SW 1271 (cell line): ENCODE data around the gene COX19.
"Not testable (repeated sequence)": the region's sequence is repeated elsewhere in the genome, so short reads cannot be mapped to it uniquely, and the experiment has no call there.

Experiments used
- DNase-seq, 2 experiments: peaks; one replicate each; lab custom pipeline; 2025; lab: John Stamatoyannopoulos, UW

Gene COX19

GRCh38 chr7:1010226-1010625, 34.9 kb upstream of the COX19 start:
- no peak for DNase-seq

GRCh38 chr7:1009747-1010146, 34.4 kb upstream of the COX19 start:
- DNase-seq, result no peak

- DNase-seq, result no peak
Measured at GRCh38 chr7:1008733-1009363, 33.5 kb upstream of the COX19 start.

DNA sequence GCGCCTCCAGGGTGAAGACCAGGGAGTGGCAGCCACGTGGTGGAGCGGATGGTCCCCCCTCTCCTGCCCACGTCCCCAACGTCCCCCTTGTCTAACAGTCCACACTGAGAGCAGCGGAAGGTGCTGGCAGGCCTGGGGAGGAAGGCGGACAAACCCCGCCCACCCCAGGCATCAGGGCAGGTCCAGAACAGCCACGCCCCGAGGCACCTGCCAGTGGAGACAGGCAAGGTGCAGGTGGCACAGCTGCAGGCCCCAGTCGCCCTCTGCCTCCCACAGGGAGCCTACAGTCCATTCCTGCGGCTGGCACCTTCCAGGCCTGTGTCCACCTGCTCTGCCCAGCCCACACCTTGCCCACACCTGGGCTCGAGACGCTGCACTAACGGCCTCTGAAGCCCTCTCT, 32.6 kb upstream of the COX19 start:
- DNase-seq, result no peak

DNA sequence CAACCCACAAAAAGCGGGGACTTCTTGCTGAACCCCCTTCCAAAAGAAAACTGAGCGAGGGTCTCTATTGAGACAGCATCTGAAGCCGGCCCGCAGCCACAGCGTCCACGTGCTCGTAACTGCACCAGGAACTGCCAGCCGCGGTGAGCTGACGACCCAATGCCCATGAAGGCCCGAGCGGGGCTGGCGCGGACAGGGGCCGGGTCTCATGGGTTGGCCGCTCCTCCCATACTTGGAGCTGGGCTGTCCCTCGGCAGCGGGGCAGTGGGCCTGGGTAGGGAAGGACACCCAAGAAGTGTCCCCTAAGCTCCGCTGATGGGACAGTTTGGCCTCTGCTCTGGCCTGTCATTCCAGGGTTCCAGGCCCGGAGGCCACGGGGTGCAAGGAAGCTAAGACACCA, 30.0 kb upstream of the COX19 start:
- DNase-seq, result no peak

DNA sequence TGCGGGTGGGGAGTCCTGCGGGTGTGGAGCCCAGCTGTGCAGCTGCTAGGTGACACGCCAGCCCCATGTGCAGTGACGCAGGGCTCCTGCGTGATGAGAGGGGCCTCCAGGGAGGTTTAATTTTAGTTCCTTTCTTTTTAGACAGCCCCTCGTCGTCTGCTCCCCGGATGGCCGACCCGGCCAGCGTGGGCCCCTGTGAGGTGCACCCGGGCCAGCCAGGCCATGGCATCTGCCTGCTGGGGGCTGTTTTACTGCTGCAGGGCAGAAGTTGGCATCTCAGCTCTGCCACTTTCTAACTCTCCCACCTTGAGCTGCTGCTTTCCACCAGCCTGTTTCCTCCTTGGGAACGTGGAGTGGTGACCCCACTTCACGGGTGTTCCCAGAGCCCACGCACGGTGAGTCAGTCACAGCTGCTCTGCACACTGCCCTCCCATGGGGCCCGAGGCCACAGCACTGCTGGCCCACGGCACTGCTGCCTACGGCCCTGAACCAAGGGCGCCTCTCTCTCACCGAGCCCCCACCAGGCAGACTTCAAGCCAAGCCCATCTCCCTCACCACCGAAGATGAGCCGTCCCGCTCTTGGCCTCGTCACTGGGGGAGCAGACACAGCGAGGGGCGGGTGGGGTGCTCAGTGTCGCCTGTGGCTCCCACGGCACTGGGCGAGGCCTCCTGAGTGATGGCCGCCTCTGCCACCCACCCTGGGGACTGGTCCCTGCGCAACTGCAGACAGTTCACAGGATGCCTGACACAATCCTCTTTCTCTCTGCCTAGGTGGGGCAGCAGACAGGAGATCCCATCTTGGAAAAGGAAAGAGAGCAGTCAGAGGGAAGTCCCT, 28.9 kb upstream of the COX19 start:
- DNase-seq, result no peak

- DNase-seq, result not testable (repeated sequence)
Measured at GRCh38 chr7:1002445-1002844, 27.1 kb upstream of the COX19 start.

GRCh38 chr7:1002026-1002425, 26.7 kb upstream of the COX19 start:
- DNase-seq, result not testable (repeated sequence)

DNA sequence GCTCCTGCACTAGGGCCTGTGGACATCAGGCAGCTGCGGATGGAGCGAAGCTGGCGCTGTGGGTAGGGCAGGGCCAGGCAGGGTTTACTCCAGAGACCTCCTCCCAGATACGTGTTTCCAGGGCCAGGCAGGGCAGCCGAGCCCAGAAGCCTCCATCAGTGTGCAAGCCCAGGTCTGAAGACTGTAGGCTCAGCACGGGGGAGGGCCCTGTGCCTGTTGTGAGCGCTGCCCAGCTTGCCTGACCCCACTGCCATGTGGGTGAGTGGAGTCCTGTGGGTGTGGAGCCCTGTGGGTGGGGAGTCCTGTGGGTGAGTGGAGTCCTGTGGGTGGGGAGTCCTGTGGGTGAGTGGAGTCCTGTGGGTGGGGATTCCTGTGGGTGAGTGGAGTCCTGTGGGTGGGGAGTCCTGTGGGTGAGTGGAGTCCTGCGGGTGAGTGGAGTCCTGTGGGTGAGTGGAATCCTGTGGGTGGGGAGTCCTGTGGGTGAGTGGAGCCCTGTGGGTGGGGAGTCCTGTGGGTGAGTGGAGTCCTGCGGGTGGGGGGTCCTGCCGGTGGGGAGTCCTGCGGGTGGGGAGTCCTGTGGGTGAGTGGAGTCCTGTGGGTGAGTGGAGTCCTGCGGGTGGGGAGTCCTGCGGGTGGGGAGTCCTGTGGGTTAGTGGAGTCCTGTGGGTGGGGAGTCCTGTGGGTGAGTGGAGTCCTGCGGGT, 25.9 kb upstream of the COX19 start:
- not testable (repeated sequence) for DNase-seq

- no peak for DNase-seq
Measured at GRCh38 chr7:999941-1000935, 24.9 kb upstream of the COX19 start.

GRCh38 chr7:999149-999879, 24.0 kb upstream of the COX19 start:
- DNase-seq, result no peak

GRCh38 chr7:997404-998395, 22.4 kb upstream of the COX19 start:
- DNase-seq, result no peak

- DNase-seq, result no peak
Measured at GRCh38 chr7:996079-996872, 20.9 kb upstream of the COX19 start.

GRCh38 chr7:995571-995970, 20.2 kb upstream of the COX19 start:
- DNase-seq, result no peak

DNA sequence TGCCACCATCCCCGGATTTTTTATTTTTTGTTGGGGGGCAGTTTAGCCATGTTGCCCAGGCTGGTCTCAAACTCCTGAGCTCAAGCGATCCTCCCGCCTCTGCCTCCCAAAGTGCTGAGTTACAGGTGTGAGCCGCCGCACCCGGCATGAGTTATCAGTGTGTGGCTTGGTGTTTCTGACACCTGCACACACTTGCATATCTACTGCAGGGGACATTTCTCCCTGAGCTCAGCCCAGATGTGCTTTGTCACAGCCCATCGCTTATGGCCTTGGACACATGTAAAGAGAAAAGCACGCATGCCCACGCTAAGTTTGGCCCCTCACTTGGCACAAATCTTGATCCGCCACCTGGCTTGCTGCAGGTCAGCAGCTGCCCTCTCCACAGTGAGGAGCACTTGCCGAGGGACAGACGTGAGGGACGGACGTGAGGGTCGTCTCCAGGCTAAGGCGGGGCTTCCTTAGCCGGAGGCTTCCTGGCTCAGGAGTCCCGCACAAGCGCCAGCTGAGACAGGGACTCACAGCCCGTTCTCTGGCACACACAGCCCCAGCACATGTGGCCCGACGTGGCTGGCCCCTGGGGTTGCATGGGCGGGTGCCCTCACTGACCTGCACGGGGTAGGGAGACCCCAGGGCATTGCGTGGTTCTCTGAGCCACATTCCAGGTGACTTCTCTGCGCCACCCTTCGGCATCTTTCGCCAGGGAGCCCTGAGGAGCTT, 19.4 kb upstream of the COX19 start:
- DNase-seq, result no peak

GRCh38 chr7:992709-993607, 17.6 kb upstream of the COX19 start:
- peak; percentile 92 to 94 for DNase-seq
